ENCODE data around the gene NEDD4L. TPM values are rescaled to one million over a fixed set of nuclear protein-coding genes. Genes with fewer than 3 reads are reported as not detected.

NEDD4L gene
- total RNA-seq, 1 donor from 2014 or later: 135 TPM

DNA sequence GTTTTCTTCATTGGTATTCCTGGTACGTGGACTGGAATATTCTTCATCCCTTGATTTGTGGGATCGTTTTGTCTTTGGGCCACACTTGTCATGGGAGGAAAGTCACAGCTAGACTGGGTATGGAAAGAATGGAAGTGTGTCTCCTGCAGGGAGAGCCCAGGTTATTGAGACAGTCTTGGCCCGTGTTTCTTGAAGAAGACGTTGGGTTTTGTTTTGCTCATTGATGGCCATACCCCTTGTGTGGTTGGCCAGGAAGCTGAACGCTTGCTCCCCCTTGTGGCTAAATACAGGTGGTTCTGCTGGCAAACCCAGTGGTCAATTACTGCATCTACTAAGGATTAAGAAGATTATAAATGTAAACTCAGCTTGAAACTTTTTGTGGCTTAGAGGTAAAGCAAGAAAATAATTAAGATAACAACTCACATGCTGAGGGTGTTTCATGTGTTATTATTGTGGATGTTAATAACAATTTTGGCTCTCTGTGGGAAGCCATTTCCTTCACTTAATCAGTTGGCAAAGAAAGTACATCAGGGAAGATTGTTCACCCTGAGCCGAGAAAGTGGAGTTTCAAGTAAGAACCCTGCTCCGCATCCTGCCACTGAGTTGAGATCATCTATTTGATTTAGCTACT lies 91.8 kb downstream of the NEDD4L start:
- no peak for DNase-seq (ENCODE audit: low spot score in 2 of 2, unreplicated experiment in 2 of 2)
- Mint-ChIP-seq H3K36me3 (no peaks in the 10 kb centered on the region), H3K27ac (peak overlapping the region; percentile 2), H3K9me3 (no peaks in the 10 kb centered on the region), H3K27me3 (ENCODE audit: low read depth) (no peaks in the 10 kb centered on the region), H3K4me1 (peaks cover 16% of the 10 kb centered on the region), H3K4me3 (no peak overlapping the region)
- TF ChIP-seq, protein P1, sequence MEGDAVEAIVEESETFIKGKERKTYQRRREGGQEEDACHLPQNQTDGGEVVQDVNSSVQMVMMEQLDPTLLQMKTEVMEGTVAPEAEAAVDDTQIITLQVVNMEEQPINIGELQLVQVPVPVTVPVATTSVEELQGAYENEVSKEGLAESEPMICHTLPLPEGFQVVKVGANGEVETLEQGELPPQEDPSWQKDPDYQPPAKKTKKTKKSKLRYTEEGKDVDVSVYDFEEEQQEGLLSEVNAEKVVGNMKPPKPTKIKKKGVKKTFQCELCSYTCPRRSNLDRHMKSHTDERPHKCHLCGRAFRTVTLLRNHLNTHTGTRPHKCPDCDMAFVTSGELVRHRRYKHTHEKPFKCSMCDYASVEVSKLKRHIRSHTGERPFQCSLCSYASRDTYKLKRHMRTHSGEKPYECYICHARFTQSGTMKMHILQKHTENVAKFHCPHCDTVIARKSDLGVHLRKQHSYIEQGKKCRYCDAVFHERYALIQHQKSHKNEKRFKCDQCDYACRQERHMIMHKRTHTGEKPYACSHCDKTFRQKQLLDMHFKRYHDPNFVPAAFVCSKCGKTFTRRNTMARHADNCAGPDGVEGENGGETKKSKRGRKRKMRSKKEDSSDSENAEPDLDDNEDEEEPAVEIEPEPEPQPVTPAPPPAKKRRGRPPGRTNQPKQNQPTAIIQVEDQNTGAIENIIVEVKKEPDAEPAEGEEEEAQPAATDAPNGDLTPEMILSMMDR (IDR thresholded peaks at IDR 0.05; ENCODE audit: unreplicated experiment): peak; percentile 71

GRCh38 chr18:58136879-58137278 lies 92.9 kb downstream of the NEDD4L start:
- Mint-ChIP-seq H3K4me3 (no peak overlapping the region), H3K36me3 (no peaks in the 10 kb centered on the region), H3K27ac (no peak overlapping the region), H3K27me3 (ENCODE audit: low read depth) (no peaks in the 10 kb centered on the region), H3K9me3 (no peaks in the 10 kb centered on the region), H3K4me1 (peaks cover 16% of the 10 kb centered on the region)
- DNase-seq (ENCODE audit: low spot score in 2 of 2, unreplicated experiment in 2 of 2): no peak
- TF ChIP-seq, protein P1 (IDR thresholded peaks at IDR 0.05; ENCODE audit: unreplicated experiment): no peak

GRCh38 chr18:58139459-58140386 lies 95.7 kb downstream of the NEDD4L start:
- peaks cover 10% of the 10 kb centered on the region for H3K9me3 Mint-ChIP-seq
- H3K36me3 Mint-ChIP-seq: peaks cover 10% of the 10 kb centered on the region
- H3K27me3 Mint-ChIP-seq (ENCODE audit: low read depth): no peaks in the 10 kb centered on the region
- TF ChIP-seq, protein P1 (IDR thresholded peaks at IDR 0.05; ENCODE audit: unreplicated experiment): no peak
- H3K4me1 Mint-ChIP-seq: peaks cover 16% of the 10 kb centered on the region
- no peak for DNase-seq (ENCODE audit: low spot score in 2 of 2, unreplicated experiment in 2 of 2)
- peak overlapping the region; percentile 3 for H3K27ac Mint-ChIP-seq
- no peak overlapping the region for H3K4me3 Mint-ChIP-seq

DNA sequence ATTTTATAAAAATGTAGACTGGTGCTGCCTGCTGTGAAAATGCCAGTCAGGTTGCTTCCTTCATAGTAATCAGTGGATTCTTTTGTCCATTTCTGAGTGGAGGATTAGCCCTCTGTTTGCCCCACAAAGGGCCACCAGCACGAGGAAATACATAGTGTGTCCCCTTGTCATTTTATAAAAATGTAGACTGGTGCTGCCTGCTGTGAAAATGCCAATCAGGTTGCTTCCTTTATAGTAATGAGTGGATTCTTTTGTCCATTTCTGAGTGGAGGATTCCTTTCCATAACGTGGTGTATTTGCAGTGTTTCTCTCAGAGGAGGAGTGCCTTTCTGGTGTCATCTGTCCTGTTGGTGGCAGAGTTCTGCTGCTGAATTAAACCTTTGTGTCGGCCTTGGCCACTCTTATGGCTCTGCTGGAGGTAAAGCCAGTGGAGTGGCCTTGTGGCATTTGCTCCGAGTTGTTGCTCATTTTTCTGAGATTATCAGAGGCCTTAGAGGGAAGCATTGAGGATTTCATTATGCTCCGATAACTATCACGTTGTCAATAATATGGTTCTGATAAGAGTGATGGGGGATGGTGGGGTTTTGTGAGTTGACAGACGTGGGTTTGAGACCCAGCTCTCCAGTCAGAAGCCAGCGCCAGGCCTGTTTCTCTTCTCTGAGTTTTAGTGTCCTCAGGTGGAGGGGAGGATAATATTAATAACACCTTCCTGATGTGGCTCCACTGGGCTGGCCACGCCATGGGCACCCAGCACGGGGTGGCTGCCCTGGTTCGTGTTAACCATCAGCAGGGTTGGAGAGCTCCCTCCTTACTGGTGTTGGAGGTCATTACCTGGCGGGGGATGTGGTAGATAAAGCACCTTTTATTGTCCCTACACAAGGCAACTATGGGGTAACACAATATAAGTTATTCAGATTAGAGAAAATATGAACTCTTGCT lies 96.6 kb downstream of the NEDD4L start:
- no peak overlapping the region for H3K4me3 Mint-ChIP-seq
- H3K27ac Mint-ChIP-seq: peak overlapping the region; percentile 32
- peaks cover 10% of the 10 kb centered on the region for H3K9me3 Mint-ChIP-seq
- TF ChIP-seq, protein P1 (IDR thresholded peaks at IDR 0.05; ENCODE audit: unreplicated experiment): no peak
- no peaks in the 10 kb centered on the region for H3K27me3 Mint-ChIP-seq (ENCODE audit: low read depth)
- peaks cover 9% of the 10 kb centered on the region for H3K4me1 Mint-ChIP-seq
- DNase-seq (ENCODE audit: low spot score in 2 of 2, unreplicated experiment in 2 of 2): no peak
- peaks cover 10% of the 10 kb centered on the region for H3K36me3 Mint-ChIP-seq

- DNase-seq (ENCODE audit: low spot score in 2 of 2, unreplicated experiment in 2 of 2): no peak
- Mint-ChIP-seq H3K9me3 (peaks cover 10% of the 10 kb centered on the region), H3K27ac (no peak overlapping the region), H3K4me1 (no peaks in the 10 kb centered on the region), H3K4me3 (no peak overlapping the region), H3K27me3 (ENCODE audit: low read depth) (no peaks in the 10 kb centered on the region), H3K36me3 (peaks cover 10% of the 10 kb centered on the region)
- TF ChIP-seq, protein P1 (IDR thresholded peaks at IDR 0.05; ENCODE audit: unreplicated experiment): no peak
These were observed 99.4 kb downstream of the NEDD4L start for GRCh38 chr18:58143386-58143785.
